HepG2 (cell line): ENCODE data around the gene IRF3. TPM values are rescaled to one million over a fixed set of nuclear protein-coding genes. Genes with fewer than 3 reads are reported as not detected.

Experiments used
- ATAC-seq: fragments of 200-7000 bp; cut with Tn5 transposase; 3 replicates; pipeline ENCODE4 v1.9.1; 2020; ENCODE audit warnings: mild to moderate bottlenecking, moderate library complexity
- BruUV-seq: library from RNA; stranded (reverse); fragments of 400-500 nt; replicated peaks from 2 replicates; lab custom pipeline; 2021; lab: Mats Ljungman, UMichigan
- CTCF ChIA-PET: fragments of 300-600 bp; formaldehyde crosslinking; extraction: SDS; loops from one replicate; lab custom pipeline; 2021; ENCODE audit warnings: low total read pairs, inconsistent platforms, low intra/inter-chr PET ratio; lab: Yijun Ruan, JAX
- POLR2A ChIA-PET: fragments of 350-600 bp; sonication (Branson Sonifier 250); formaldehyde crosslinking; loops from one replicate; lab custom pipeline; 2020; ENCODE audit warnings: antibody characterized with exemption, inconsistent platforms; lab: Yijun Ruan, JAX
- DNase-seq: peaks from one replicate; pipeline ENCODE4 v3.0.0-alpha.2; 2015; ENCODE audit warnings: low spot score
- FAIRE-seq: peaks from 3 replicates; lab custom pipeline; 2011; peaks lifted over from hg19 to GRCh38; lab: Jason Lieb, UNC
- H2AFZ ChIP-seq: one replicate; pipeline ENCODE4 v1.6.1; 2011; ENCODE audit warnings: low read length, inconsistent platforms
- H3K27ac ChIP-seq: fragments of 300-600 bp; 3 replicates; pipeline ENCODE4 v1.8.0; 2011; ENCODE audit warnings: mixed run types, mild to moderate bottlenecking, mixed read lengths, low read length, inconsistent platforms; ENCODE audit not compliant: insufficient read depth; ENCODE audit errors: extremely low read length
- H3K27me3 ChIP-seq, 2 experiments: fragments of 200-600 bp in 1 of 2; 2 replicates in 1 of 2; 3 replicates in 1 of 2; pipeline versions ENCODE4 v1.6.0 to v1.8.0; 2011; ENCODE audit warnings: low read length in 2 of 2, mild to moderate bottlenecking in 2 of 2, moderate library complexity in 2 of 2, inconsistent platforms in 1 of 2; ENCODE audit not compliant: insufficient read depth in 2 of 2, control insufficient read depth in 1 of 2
- H3K36me3 ChIP-seq, 2 experiments: fragments of 200-600 bp in 1 of 2; replicated peaks in 1 of 2; 2 replicates in 1 of 2; 3 replicates in 1 of 2; pipeline versions ENCODE4 v1.5.1 to v1.8.0; 2011; ENCODE audit warnings: low read length in 2 of 2, inconsistent platforms in 1 of 2; ENCODE audit not compliant: insufficient read depth in 2 of 2, control insufficient read depth in 1 of 2
- H3K4me1 ChIP-seq: 2 replicates; pipeline ENCODE4 v1.5.1; 2012; ENCODE audit warnings: low read length, inconsistent platforms; ENCODE audit not compliant: insufficient read depth
- H3K4me2 ChIP-seq: 2 replicates; pipeline ENCODE4 v1.6.0; 2011; ENCODE audit warnings: low read depth, low read length, inconsistent platforms
- H3K4me3 ChIP-seq, 3 experiments: fragments of 200-600 bp in 1 of 3; sonication (generic), shearing (Covaris generic) in 1 of 3; replicated peaks in 1 of 3; 2 replicates each; pipeline ENCODE4 v1.5.1; 2011 to 2016; ENCODE audit warnings: low read length in 3 of 3, inconsistent platforms in 2 of 3, low read depth in 2 of 3, mild to moderate bottlenecking in 2 of 3, control low read depth in 1 of 3, mixed read lengths in 1 of 3; ENCODE audit not compliant: insufficient read depth in 1 of 3
- H3K79me2 ChIP-seq: one replicate; pipeline ENCODE4 v1.6.1; 2011; ENCODE audit warnings: low read length, inconsistent platforms; ENCODE audit not compliant: insufficient read depth
- H3K9ac ChIP-seq: 2 replicates; pipeline ENCODE4 v1.6.0; 2011; ENCODE audit warnings: mild to moderate bottlenecking, low read depth, low read length, inconsistent platforms; ENCODE audit not compliant: insufficient read depth
- H3K9me3 ChIP-seq: 2 replicates; pipeline ENCODE4 v1.5.1; 2012; ENCODE audit warnings: mild to moderate bottlenecking, low read length
- H4K20me1 ChIP-seq: 2 replicates; pipeline ENCODE4 v1.6.0; 2011; ENCODE audit warnings: inconsistent platforms, mild to moderate bottlenecking, low read length, moderate library complexity; ENCODE audit not compliant: insufficient read depth
- ATM ChIP-seq: fragments of 450-650 bp; IDR thresholded peaks from 2 replicates; pipeline ENCODE4 v1.7.1; 2017; ENCODE audit warnings: mild to moderate bottlenecking, borderline replicate concordance
- DNMT3B ChIP-seq: conservative IDR thresholded peaks from 2 replicates; pipeline ENCODE4 v1.6.1; 2016; ENCODE audit warnings: missing biosample characterization, control low read depth
- FIP1L1 ChIP-seq: fragments of 200-400 bp; formaldehyde crosslinking; IDR thresholded peaks from 2 replicates; pipeline ENCODE4 v1.6.1; 2018; ENCODE audit warnings: low read depth, mild to moderate bottlenecking, low read length, moderate library complexity, borderline replicate concordance; ENCODE audit not compliant: insufficient read depth
- ISL2 ChIP-seq: sonication (generic); formaldehyde crosslinking; IDR thresholded peaks from 2 replicates; pipeline ENCODE4 v1.5.0; 2020; ENCODE audit warnings: missing genetic modification reagents
- KAT8 ChIP-seq: IDR thresholded peaks from 2 replicates; pipeline ENCODE4 v1.6.1; 2016; ENCODE audit warnings: missing genetic modification reagents, missing compliant biosample characterization
- MXD4 ChIP-seq: IDR thresholded peaks from 2 replicates; pipeline ENCODE4 v1.6.1; 2016; ENCODE audit warnings: mild to moderate bottlenecking, missing biosample characterization, missing genetic modification reagents
- NCOA1 ChIP-seq: sonication (generic); formaldehyde crosslinking; IDR thresholded peaks from 2 replicates; pipeline ENCODE4 v1.9.0; 2021; ENCODE audit warnings: missing genetic modification reagents
- NCOA2 ChIP-seq: sonication (generic); formaldehyde crosslinking; IDR thresholded peaks from 2 replicates; pipeline ENCODE4 v1.8.0; 2022; ENCODE audit warnings: inconsistent platforms
- PITX1 ChIP-seq: sonication (generic); formaldehyde crosslinking; IDR thresholded peaks from 2 replicates; pipeline ENCODE4 v1.5.1; 2020; ENCODE audit warnings: mild to moderate bottlenecking, missing genetic modification reagents
- RBFOX2 ChIP-seq: fragments of 200-400 bp; formaldehyde crosslinking; IDR thresholded peaks from 2 replicates; pipeline ENCODE4 v1.6.1; 2017; ENCODE audit warnings: low read depth, mild to moderate bottlenecking, low read length
- RBM22 ChIP-seq: fragments of 200-400 bp; formaldehyde crosslinking; optimal IDR thresholded peaks from 2 replicates; pipeline ENCODE3; 2017; ENCODE audit warnings: mild to moderate bottlenecking, low read length, moderate library complexity
- RBM39 ChIP-seq: fragments of 200-400 bp; formaldehyde crosslinking; IDR thresholded peaks from one replicate; pipeline ENCODE4 v1.6.1; 2018; ENCODE audit warnings: antibody characterized with exemption, mild to moderate bottlenecking, low read depth, low read length; ENCODE audit not compliant: poor library complexity, severe bottlenecking
- RFX5 ChIP-seq: IDR thresholded peaks from 2 replicates; pipeline ENCODE4 v1.6.1; 2011; ENCODE audit warnings: low read depth, low read length, improper control_type of control experiment
- SNAPC2 ChIP-seq: sonication (generic); formaldehyde crosslinking; IDR thresholded peaks from 2 replicates; pipeline ENCODE4 v1.8.1; 2022; ENCODE audit warnings: mild to moderate bottlenecking, missing genetic modification reagents
- TSC22D2 ChIP-seq: sonication (generic); formaldehyde crosslinking; IDR thresholded peaks from 2 replicates; pipeline ENCODE4 v1.5.1; 2020; ENCODE audit warnings: missing genetic modification reagents, mild to moderate bottlenecking, borderline replicate concordance
- ZFP36L1 ChIP-seq: sonication (generic); formaldehyde crosslinking; IDR thresholded peaks from 2 replicates; pipeline ENCODE4 v1.8.0; 2022; ENCODE audit warnings: mild to moderate bottlenecking, missing genetic modification reagents, moderate library complexity
- ZNF605 ChIP-seq: sonication (generic); formaldehyde crosslinking; IDR thresholded peaks from 2 replicates; pipeline ENCODE4 v1.8.0; 2022; ENCODE audit warnings: mild to moderate bottlenecking, missing genetic modification reagents
- ZNF782 ChIP-seq: sonication (generic); formaldehyde crosslinking; IDR thresholded peaks from 2 replicates; pipeline ENCODE4 v1.4.0; 2020; ENCODE audit warnings: missing genetic modification reagents, mild to moderate bottlenecking, borderline replicate concordance
- WGBS: methylation state at CpG from one replicate; pipeline ENCODE4 v1.1.6; 2017; ENCODE audit warnings: low lambda C conversion rate; 5-methylcytosine and 5-hydroxymethylcytosine counted together
- in situ Hi-C: cut with HindIII; loops from 2 replicates; pipeline ENCODE4 v1.10.0; 2017; ENCODE audit warnings: low pct_unique_long_range_greater_than_20kb; ENCODE audit not compliant: extremely low pct_ligation_motif_present
- intact Hi-C: fragments of 100-400 bp; cut with micrococcal nuclease; formaldehyde crosslinking; loops from one replicate; pipeline ENCODE4 v1.10.0; 2022; ENCODE audit not compliant: unreplicated experiment
- polyA plus RNA-seq, 8 experiments: library from polyadenylated mRNA; depleted of rRNA in 3 of 8; stranded (reverse) in 7 of 8; unstranded in 1 of 8; fragments of >200 nt; fragmentation: Illumina TruSeq in 4 of 8; extraction: Trizol in 4 of 8; gene quantifications; 2 replicates each; pipeline versions ENCODE4 v1.2.1 to v1.2.3, GENCODE V29; 2011 to 2016; ENCODE audit warnings: low read depth in 4 of 8, missing spikeins in 1 of 8, mixed read lengths in 1 of 8; ENCODE audit not compliant: insufficient read depth in 1 of 8
- total RNA-seq, 5 experiments: library from RNA; depleted of rRNA; stranded (reverse); fragments of >200 nt; fragmentation: Illumina TruSeq; extraction: Trizol; gene quantifications; 2 replicates each; pipeline ENCODE4 v1.2.3, GENCODE V29; 2016; ENCODE audit warnings: low read depth in 1 of 5
- TF ChIP-seq, protein P1 (sequence below): sonication (generic); formaldehyde crosslinking; IDR thresholded peaks from 2 replicates; pipeline ENCODE4 v1.5.1; 2020; ENCODE audit warnings: missing genetic modification reagents, mild to moderate bottlenecking, borderline replicate concordance
- TF ChIP-seq, protein P2 (sequence below): IDR thresholded peaks from 2 replicates; pipeline ENCODE4 v1.6.1; 2012; ENCODE audit warnings: low read length, improper control_type of control experiment

IRF3 gene
- total and polyA plus RNA-seq, 2 of the 13 experiments (the other 11 are each of a cell fraction or from before 2014, with no cell fraction given) = 61.9 to 65.5 TPM

DNA sequence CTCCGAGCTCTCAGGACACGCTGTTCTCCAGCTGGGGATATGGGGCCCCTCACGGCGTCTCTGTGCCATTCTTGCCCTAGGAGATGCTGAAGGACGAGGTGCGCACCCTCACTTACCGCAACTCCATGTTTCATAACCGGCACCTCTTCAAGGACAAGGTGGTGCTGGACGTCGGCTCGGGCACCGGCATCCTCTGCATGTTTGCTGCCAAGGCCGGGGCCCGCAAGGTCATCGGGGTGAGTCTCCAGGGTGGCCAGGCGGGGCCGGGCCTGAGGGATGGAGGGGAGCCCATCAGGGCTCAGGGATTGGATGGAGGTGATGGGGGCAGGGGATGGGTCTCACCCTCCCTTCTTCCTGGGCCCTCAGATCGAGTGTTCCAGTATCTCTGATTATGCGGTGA, 16.2 kb upstream of the IRF3 start:
- CTCF ChIA-PET = no interaction called here
- ATAC-seq = no peak
- H3K9ac ChIP-seq = no peak overlapping the region
- no peak overlapping the region for H2AFZ ChIP-seq
- peaks cover 21 to 56% of the 10 kb centered on the region in 2 experiments for H3K36me3 ChIP-seq
- peaks cover 42% of the 10 kb centered on the region for H4K20me1 ChIP-seq
- H3K4me2 ChIP-seq = no peak overlapping the region
- H3K27me3 ChIP-seq = no peaks in the 10 kb centered on the region
- DNase-seq = no peak
- FAIRE-seq = no peak
- no TSS peak for BruUV-seq
- peaks cover 33% of the 10 kb centered on the region for H3K4me1 ChIP-seq
- POLR2A ChIA-PET = interaction anchor here (1.6 kb wide), 1 partner anchor 186 kb away, joined by 5 read pairs; the partner anchor contains the start of gene RPS11
- H3K27ac ChIP-seq = no peak overlapping the region
- no peaks in the 10 kb centered on the region for H3K9me3 ChIP-seq
- in situ Hi-C loops = no loop called here
- H3K79me2 ChIP-seq = peaks cover 42% of the 10 kb centered on the region
- no peak overlapping the region for H3K4me3 ChIP-seq
- WGBS = over 99% methylated on average over 17 of the region's 19 CpGs
- intact Hi-C loops = no loop called here
- TF ChIP-seq KAT8 (CRISPR knock-in tag) (no peak), ZNF605 (CRISPR knock-in tag) (no peak), RBFOX2 (peak; percentile 64), SNAPC2 (no peak), ZFP36L1 (CRISPR knock-in tag) (no peak), ATM (no peak), NCOA2 (CRISPR knock-in tag) (no peak), DNMT3B (CRISPR knock-in tag) (no peak), NCOA1 (CRISPR knock-in tag) (no peak), ZNF782 (CRISPR knock-in tag) (no peak), TSC22D2 (CRISPR knock-in tag) (no peak), FIP1L1 (no peak), RFX5 (no peak), RBM39 (no peak), RBM22 (peak; percentile 41), PITX1 (CRISPR knock-in tag) (no peak), MXD4 (CRISPR knock-in tag) (no peak), ISL2 (CRISPR knock-in tag) (no peak)
- TF ChIP-seq, protein P1, sequence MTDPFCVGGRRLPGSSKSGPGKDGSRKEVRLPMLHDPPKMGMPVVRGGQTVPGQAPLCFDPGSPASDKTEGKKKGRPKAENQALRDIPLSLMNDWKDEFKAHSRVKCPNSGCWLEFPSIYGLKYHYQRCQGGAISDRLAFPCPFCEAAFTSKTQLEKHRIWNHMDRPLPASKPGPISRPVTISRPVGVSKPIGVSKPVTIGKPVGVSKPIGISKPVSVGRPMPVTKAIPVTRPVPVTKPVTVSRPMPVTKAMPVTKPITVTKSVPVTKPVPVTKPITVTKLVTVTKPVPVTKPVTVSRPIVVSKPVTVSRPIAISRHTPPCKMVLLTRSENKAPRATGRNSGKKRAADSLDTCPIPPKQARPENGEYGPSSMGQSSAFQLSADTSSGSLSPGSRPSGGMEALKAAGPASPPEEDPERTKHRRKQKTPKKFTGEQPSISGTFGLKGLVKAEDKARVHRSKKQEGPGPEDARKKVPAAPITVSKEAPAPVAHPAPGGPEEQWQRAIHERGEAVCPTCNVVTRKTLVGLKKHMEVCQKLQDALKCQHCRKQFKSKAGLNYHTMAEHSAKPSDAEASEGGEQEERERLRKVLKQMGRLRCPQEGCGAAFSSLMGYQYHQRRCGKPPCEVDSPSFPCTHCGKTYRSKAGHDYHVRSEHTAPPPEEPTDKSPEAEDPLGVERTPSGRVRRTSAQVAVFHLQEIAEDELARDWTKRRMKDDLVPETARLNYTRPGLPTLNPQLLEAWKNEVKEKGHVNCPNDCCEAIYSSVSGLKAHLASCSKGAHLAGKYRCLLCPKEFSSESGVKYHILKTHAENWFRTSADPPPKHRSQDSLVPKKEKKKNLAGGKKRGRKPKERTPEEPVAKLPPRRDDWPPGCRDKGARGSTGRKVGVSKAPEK (CRISPR knock-in tag) = no peak
- TF ChIP-seq, protein P2, sequence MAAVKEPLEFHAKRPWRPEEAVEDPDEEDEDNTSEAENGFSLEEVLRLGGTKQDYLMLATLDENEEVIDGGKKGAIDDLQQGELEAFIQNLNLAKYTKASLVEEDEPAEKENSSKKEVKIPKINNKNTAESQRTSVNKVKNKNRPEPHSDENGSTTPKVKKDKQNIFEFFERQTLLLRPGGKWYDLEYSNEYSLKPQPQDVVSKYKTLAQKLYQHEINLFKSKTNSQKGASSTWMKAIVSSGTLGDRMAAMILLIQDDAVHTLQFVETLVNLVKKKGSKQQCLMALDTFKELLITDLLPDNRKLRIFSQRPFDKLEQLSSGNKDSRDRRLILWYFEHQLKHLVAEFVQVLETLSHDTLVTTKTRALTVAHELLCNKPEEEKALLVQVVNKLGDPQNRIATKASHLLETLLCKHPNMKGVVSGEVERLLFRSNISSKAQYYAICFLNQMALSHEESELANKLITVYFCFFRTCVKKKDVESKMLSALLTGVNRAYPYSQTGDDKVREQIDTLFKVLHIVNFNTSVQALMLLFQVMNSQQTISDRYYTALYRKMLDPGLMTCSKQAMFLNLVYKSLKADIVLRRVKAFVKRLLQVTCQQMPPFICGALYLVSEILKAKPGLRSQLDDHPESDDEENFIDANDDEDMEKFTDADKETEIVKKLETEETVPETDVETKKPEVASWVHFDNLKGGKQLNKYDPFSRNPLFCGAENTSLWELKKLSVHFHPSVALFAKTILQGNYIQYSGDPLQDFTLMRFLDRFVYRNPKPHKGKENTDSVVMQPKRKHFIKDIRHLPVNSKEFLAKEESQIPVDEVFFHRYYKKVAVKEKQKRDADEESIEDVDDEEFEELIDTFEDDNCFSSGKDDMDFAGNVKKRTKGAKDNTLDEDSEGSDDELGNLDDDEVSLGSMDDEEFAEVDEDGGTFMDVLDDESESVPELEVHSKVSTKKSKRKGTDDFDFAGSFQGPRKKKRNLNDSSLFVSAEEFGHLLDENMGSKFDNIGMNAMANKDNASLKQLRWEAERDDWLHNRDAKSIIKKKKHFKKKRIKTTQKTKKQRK = no peak
